Measurements from ENCODE around the gene PDZD7.

PDZD7 gene

GRCh38 chr10:101020427-101021075, 10.4 kb downstream of the PDZD7 start:
- H3K36me3 ChIP-seq (ENCODE audit: control insufficient read depth, insufficient read depth, low read length), result no peaks in the 10 kb centered on the region
- no peak overlapping the region for H3K4me3 ChIP-seq (ENCODE audit: insufficient read depth, low read depth, low read length, poor library complexity, severe bottlenecking)
- H3K27me3 ChIP-seq (replicated peaks; ENCODE audit: control insufficient read depth, insufficient read depth, low read length, poor library complexity, severe bottlenecking), result peaks cover under 1% of the 10 kb centered on the region
- H3K9me3 ChIP-seq (ENCODE audit: control insufficient read depth, low read length), result no peaks in the 10 kb centered on the region
- no peak overlapping the region for H3K27ac ChIP-seq (ENCODE audit: insufficient read depth, low read length, poor library complexity, severe bottlenecking)
- DNase-seq, result no peak
- peaks cover 3% of the 10 kb centered on the region for H3K4me1 ChIP-seq (ENCODE audit: control insufficient read depth, insufficient read depth, low read length, poor library complexity, severe bottlenecking)

DNA sequence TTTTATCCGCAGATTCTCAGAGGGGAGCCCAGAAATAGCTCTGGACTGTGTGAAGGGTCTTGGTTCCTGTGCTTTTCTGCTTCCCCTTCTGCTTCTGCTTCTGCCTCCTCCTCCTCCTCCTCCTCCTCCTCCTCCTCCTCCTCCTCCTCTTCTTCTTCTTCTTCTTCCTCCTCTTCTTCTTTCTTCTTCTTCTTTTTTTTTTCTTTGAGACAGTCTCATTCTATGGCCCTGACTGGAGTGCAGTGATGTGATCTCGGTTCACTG, 11.6 kb downstream of the PDZD7 start:
- H3K4me1 ChIP-seq (ENCODE audit: control insufficient read depth, insufficient read depth, low read length, poor library complexity, severe bottlenecking), result peaks cover 3% of the 10 kb centered on the region
- DNase-seq, result no peak
- H3K4me3 ChIP-seq (ENCODE audit: insufficient read depth, low read depth, low read length, poor library complexity, severe bottlenecking), result no peak overlapping the region
- peaks cover 2% of the 10 kb centered on the region for H3K27me3 ChIP-seq (replicated peaks; ENCODE audit: control insufficient read depth, insufficient read depth, low read length, poor library complexity, severe bottlenecking)
- no peak overlapping the region for H3K27ac ChIP-seq (ENCODE audit: insufficient read depth, low read length, poor library complexity, severe bottlenecking)
- H3K9me3 ChIP-seq (ENCODE audit: control insufficient read depth, low read length), result no peaks in the 10 kb centered on the region
- no peaks in the 10 kb centered on the region for H3K36me3 ChIP-seq (ENCODE audit: control insufficient read depth, insufficient read depth, low read length)

DNA sequence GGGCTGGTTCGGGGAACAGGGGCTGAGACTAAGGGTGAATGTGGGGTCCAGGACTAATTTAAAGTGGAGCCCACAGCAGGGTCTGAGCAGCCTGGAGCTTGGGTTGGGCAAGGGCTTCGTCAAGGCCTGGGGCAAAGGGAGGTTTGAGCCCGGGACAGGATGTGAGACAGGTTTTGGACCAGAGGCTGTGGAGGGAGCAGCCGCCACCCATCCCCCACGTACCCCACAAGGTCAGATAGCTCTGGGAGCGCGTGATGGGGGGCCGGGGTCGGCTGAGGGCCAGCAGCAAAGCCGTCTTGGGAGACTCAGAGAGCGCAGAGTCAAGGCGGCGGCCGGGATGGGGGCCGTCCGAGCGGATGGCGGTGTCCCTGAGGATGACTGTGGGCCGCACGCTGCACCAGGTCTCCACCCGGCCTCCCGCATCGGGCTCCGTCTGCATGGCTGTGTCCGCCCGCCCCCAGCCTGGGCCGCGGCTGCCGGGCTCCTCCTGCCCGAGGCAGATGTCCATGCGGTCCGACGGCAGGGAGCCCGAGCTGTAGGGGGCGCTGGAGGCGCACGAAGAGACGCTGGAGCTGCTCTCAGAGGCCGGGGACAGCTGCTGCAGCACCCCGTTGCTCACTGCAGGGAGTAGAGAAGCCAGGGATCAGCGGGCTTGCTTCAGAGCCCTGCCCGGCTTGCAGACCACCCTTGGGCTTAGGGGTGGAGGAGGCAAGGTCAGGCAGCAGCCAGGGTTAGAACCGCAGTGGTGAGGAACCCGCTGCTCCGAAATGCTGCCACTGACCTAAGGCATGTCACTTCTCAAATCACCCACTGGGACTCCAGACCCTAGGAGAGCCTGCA, 12.1 kb downstream of the PDZD7 start:
- peaks cover 3% of the 10 kb centered on the region for H3K4me1 ChIP-seq (ENCODE audit: control insufficient read depth, insufficient read depth, low read length, poor library complexity, severe bottlenecking)
- no peaks in the 10 kb centered on the region for H3K36me3 ChIP-seq (ENCODE audit: control insufficient read depth, insufficient read depth, low read length)
- H3K9me3 ChIP-seq (ENCODE audit: control insufficient read depth, low read length), result no peaks in the 10 kb centered on the region
- no peak overlapping the region for H3K4me3 ChIP-seq (ENCODE audit: insufficient read depth, low read depth, low read length, poor library complexity, severe bottlenecking)
- peaks cover 2% of the 10 kb centered on the region for H3K27me3 ChIP-seq (replicated peaks; ENCODE audit: control insufficient read depth, insufficient read depth, low read length, poor library complexity, severe bottlenecking)
- no peak overlapping the region for H3K27ac ChIP-seq (ENCODE audit: insufficient read depth, low read length, poor library complexity, severe bottlenecking)
- DNase-seq, result peak; percentile 32 to 47 (median 46)

DNA sequence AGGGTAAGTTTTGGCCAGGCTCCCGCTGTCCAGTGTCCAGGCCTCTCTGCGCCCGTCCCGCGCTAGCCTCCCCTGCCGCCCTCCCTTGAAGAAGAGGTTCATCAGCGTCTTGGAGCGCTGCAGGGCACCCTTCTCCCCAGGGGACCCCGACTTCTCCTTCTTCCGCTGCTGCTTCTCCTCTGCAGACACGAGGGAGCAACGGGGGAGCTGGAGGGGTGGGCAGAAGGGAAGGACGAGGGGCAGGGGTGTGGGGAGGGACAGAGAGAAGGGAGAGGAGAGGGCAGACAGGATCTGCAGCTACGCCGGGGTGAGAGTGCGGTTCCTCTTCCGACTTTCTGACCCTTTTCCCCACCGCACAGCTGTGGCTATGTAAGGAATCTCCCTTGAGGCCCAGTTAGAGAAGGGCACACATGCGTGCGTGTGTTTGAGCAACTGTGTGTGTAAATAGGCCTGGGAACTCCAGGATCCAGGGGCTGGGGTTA, 12.8 kb downstream of the PDZD7 start:
- no peaks in the 10 kb centered on the region for H3K9me3 ChIP-seq (ENCODE audit: control insufficient read depth, low read length)
- H3K4me3 ChIP-seq (ENCODE audit: insufficient read depth, low read depth, low read length, poor library complexity, severe bottlenecking), result no peak overlapping the region
- H3K27ac ChIP-seq (ENCODE audit: insufficient read depth, low read length, poor library complexity, severe bottlenecking), result no peak overlapping the region
- peaks cover 2% of the 10 kb centered on the region for H3K27me3 ChIP-seq (replicated peaks; ENCODE audit: control insufficient read depth, insufficient read depth, low read length, poor library complexity, severe bottlenecking)
- DNase-seq, result no peak
- no peaks in the 10 kb centered on the region for H3K36me3 ChIP-seq (ENCODE audit: control insufficient read depth, insufficient read depth, low read length)
- H3K4me1 ChIP-seq (ENCODE audit: control insufficient read depth, insufficient read depth, low read length, poor library complexity, severe bottlenecking), result peaks cover 3% of the 10 kb centered on the region

DNA sequence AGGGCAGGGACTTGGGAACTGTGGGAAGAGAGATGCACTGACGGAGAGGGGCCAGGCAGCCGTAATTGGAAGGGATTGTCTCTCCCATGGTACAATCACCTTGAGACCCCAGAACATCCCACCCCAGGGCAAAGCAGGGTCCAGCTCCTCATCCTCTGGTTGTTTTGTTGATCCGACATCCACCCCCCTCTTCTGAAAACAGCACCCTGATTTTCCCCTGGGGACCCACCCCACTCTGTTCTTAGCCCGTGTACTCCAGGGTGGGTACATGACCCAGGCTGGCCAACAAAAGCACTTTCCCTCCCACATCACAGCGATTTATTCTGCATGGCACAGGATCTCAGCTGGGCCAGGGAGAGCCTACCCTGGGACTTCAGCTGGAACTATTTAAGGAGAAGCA, 14.1 kb downstream of the PDZD7 start:
- H3K4me1 ChIP-seq (ENCODE audit: control insufficient read depth, insufficient read depth, low read length, poor library complexity, severe bottlenecking), result peaks cover 3% of the 10 kb centered on the region
- H3K27me3 ChIP-seq (replicated peaks; ENCODE audit: control insufficient read depth, insufficient read depth, low read length, poor library complexity, severe bottlenecking), result peaks cover 2% of the 10 kb centered on the region
- H3K36me3 ChIP-seq (ENCODE audit: control insufficient read depth, insufficient read depth, low read length), result no peaks in the 10 kb centered on the region

DNA sequence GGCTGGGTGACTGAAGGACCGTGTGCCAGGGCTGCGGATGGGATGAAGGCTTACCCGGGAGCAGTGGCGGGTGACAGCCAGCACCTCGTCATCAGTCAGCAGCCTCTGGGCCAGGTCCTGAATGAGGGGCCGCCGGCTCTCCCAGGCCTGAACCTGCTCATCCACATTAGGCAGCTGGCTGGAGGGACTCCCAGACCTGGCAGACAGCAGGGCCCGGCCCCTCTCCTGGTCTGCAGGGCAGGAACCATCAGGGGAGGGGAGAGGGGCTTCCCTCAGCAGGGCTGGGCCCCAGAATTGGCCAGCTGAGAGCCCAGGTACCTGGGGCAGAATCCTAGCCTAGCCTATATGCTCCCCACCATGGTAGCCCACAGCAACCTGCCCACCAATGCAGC, 15.4 kb downstream of the PDZD7 start:
- peaks cover 2% of the 10 kb centered on the region for H3K27me3 ChIP-seq (replicated peaks; ENCODE audit: control insufficient read depth, insufficient read depth, low read length, poor library complexity, severe bottlenecking)
- H3K27ac ChIP-seq (ENCODE audit: insufficient read depth, low read length, poor library complexity, severe bottlenecking), result no peak overlapping the region
- DNase-seq, result no peak
- no peaks in the 10 kb centered on the region for H3K36me3 ChIP-seq (ENCODE audit: control insufficient read depth, insufficient read depth, low read length)
- peaks cover 3% of the 10 kb centered on the region for H3K4me1 ChIP-seq (ENCODE audit: control insufficient read depth, insufficient read depth, low read length, poor library complexity, severe bottlenecking)
- H3K4me3 ChIP-seq (ENCODE audit: insufficient read depth, low read depth, low read length, poor library complexity, severe bottlenecking), result no peak overlapping the region
- H3K9me3 ChIP-seq (ENCODE audit: control insufficient read depth, low read length), result no peaks in the 10 kb centered on the region

More for the DNA sequence above, 14.1 kb downstream of the PDZD7 start:
- Histone ChIP-seq H3K27ac (ENCODE audit: insufficient read depth, low read length, poor library complexity, severe bottlenecking) (no peak overlapping the region), H3K9me3 (ENCODE audit: control insufficient read depth, low read length) (no peaks in the 10 kb centered on the region), H3K4me3 (ENCODE audit: insufficient read depth, low read depth, low read length, poor library complexity, severe bottlenecking) (no peak overlapping the region)
- DNase-seq, result no peak

DNA sequence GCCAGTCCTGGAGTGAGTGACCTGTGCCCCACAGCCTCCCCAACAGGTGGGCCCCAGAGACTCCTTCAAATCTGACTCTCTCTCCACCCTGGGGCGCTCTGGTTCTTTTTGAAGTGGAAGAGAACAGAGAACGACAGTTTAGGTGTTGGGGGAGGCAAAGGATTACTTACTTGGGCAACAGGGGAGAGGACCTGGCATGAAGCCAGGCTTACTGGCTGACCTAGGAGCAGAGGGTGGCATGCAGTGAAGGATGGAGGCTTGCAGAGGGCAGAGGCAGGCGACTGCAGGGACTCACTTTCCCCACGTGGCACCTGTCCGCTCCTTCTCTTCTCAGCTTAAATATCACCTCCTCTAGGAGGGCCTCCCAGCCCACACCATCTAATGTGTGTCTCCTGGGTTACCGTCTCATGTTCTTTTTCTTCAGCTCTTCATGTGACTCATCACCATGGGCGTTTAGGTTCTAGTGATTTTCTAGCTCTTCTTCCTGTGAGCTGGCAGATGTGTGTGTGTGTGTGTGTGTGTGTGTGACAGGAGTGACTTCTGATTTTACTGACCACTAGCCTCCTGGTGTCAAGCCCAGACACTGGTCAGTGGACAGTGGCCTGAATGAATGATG, 15.9 kb downstream of the PDZD7 start:
- Histone ChIP-seq H3K27me3 (replicated peaks; ENCODE audit: control insufficient read depth, insufficient read depth, low read length, poor library complexity, severe bottlenecking) (peaks cover 2% of the 10 kb centered on the region), H3K4me3 (ENCODE audit: insufficient read depth, low read depth, low read length, poor library complexity, severe bottlenecking) (no peak overlapping the region), H3K36me3 (ENCODE audit: control insufficient read depth, insufficient read depth, low read length) (no peaks in the 10 kb centered on the region), H3K27ac (ENCODE audit: insufficient read depth, low read length, poor library complexity, severe bottlenecking) (no peak overlapping the region), H3K9me3 (ENCODE audit: control insufficient read depth, low read length) (no peaks in the 10 kb centered on the region), H3K4me1 (ENCODE audit: control insufficient read depth, insufficient read depth, low read length, poor library complexity, severe bottlenecking) (peaks cover 3% of the 10 kb centered on the region)
- no peak for DNase-seq

- H3K4me3 ChIP-seq (ENCODE audit: insufficient read depth, low read depth, low read length, poor library complexity, severe bottlenecking), result no peak overlapping the region
- H3K9me3 ChIP-seq (ENCODE audit: control insufficient read depth, low read length), result no peaks in the 10 kb centered on the region
- peaks cover 3% of the 10 kb centered on the region for H3K4me1 ChIP-seq (ENCODE audit: control insufficient read depth, insufficient read depth, low read length, poor library complexity, severe bottlenecking)
- peak; percentile 50 to 63 (median 54) for DNase-seq
- no peaks in the 10 kb centered on the region for H3K36me3 ChIP-seq (ENCODE audit: control insufficient read depth, insufficient read depth, low read length)
- no peak overlapping the region for H3K27ac ChIP-seq (ENCODE audit: insufficient read depth, low read length, poor library complexity, severe bottlenecking)
- peaks cover 2% of the 10 kb centered on the region for H3K27me3 ChIP-seq (replicated peaks; ENCODE audit: control insufficient read depth, insufficient read depth, low read length, poor library complexity, severe bottlenecking)
Observed at GRCh38 chr10:101014230-101014884, 16.6 kb downstream of the PDZD7 start.

- H3K4me1 ChIP-seq (ENCODE audit: control insufficient read depth, insufficient read depth, low read length, poor library complexity, severe bottlenecking), result no peaks in the 10 kb centered on the region
- H3K27ac ChIP-seq (ENCODE audit: insufficient read depth, low read length, poor library complexity, severe bottlenecking), result no peak overlapping the region
- H3K4me3 ChIP-seq (ENCODE audit: insufficient read depth, low read depth, low read length, poor library complexity, severe bottlenecking), result no peak overlapping the region
Observed at GRCh38 chr10:101013365-101013825, 17.5 kb downstream of the PDZD7 start.

More at GRCh38 chr10:101013365-101013825, 17.5 kb downstream of the PDZD7 start:
- H3K9me3 ChIP-seq (ENCODE audit: control insufficient read depth, low read length), result no peaks in the 10 kb centered on the region
- H3K36me3 ChIP-seq (ENCODE audit: control insufficient read depth, insufficient read depth, low read length), result no peaks in the 10 kb centered on the region
- peaks cover 2% of the 10 kb centered on the region for H3K27me3 ChIP-seq (replicated peaks; ENCODE audit: control insufficient read depth, insufficient read depth, low read length, poor library complexity, severe bottlenecking)
- DNase-seq, result no peak
